ENCODE results near the gene PRR16.

Gene PRR16

GRCh38 chr5:120591911-120592310, 127.8 kb downstream of the PRR16 start:
- no peak for DNase-seq

- no peak for DNase-seq
These were observed 135.5 kb downstream of the PRR16 start for GRCh38 chr5:120599576-120599975.

GRCh38 chr5:120600639-120601038, 136.5 kb downstream of the PRR16 start:
- no peak for DNase-seq

DNA sequence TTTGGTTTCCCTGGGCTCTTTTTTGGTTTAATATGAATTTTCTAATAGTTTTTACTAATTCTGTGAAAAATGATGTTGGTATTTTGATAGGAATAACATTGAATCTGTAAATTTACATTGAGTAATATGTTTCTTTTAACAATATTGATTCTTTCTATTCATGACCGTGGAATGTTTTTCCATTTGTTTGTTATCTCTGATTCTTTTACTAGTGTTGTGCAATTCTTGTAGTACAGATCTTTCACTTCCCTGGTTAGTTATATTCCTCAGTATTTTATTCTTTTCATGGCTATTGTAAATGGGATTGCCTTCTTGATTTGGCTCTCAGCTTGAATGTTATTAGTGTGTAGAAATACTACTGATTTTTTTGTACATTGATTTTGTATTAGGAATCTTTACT, 137.9 kb downstream of the PRR16 start:
- DNase-seq, result no peak

GRCh38 chr5:120604884-120605283, 140.8 kb downstream of the PRR16 start:
- no peak for DNase-seq

DNA sequence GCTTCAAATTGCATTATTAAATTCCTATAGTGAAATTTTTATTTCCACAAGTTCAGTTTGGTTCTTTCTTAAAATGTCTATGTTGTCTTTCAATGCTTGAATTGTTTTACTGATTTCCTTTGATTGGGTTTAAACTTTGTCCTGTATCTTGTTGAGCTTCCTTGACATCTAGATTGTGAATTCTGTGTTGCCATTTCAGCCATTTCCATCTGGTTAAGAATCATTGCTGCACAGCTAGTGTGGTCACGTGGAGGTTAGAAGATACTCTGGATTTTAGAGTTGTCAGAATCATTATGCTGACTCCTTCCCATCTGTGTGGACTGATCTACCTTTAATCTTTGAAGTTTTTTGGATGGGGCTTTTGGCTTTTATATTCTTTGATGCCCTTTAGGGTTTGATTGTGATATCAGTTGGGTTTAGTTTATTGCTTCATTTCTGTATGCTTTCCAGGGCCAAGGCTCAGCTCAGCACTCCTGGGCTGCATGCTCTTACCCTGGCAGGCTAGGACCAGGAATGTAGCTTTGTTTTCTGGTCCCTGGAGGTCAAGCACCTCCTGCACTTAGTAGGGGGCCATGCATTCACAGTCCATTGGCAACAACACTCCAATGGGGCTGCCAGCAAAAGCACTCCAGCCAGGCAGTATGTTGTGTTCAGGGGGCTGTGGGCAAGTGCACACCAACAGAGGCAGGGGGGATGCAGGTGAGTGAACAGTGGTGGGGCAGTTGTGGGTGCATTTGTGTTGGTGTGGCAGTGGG, 141.4 kb downstream of the PRR16 start:
- DNase-seq, result no peak

- DNase-seq, result no peak
These were observed 145.5 kb downstream of the PRR16 start for GRCh38 chr5:120609570-120609969.

DNA sequence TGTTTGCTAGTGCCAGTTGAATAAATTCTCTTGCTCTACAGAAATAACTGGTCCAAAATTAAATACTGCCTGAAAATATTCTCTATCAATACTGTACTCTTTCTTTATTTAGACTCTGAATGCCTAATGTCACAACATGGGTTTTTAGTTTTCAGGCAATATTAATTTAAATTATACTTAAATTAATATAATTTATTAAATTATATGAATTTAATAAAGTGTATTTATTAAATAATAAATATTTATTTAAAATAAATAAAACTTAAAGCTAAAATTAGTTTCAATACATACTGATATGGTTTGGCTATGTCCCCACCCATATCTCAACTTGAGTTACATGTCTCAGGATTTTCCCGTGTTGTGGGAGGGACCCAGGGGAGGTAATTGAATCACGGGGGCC, 146.0 kb downstream of the PRR16 start:
- no peak for DNase-seq

- no peak for DNase-seq
These were observed 149.6 kb downstream of the PRR16 start for GRCh38 chr5:120613729-120614128.

DNA sequence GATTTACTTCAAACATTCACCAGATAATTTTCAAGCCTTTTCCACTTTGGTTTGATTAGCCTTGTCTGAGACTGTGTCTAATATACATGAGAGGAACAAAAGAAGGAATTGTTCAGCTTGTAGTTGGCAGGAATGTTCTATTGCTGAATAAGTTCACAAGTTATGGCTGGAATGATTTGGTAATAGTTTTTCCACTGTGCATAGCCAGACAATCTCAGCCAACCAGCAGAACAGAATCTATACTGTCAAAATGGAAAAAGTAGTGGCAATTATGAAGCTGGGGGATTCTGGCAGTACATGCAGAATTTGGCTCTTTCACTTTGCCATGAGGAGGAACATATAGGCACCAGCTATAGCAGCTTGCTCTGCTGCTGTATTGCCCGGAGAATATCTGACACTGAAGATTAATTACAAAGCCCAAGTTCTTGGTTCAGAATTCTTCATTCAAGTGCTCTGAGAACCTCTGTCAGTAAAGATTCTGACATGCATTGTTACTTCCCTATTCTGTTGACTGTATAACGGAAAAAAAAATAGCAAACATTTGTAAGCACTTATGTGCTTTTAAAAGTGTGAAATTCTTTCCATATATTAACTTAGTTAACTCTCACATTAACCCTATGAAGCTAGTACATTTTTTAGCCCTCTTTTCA, 150.6 kb downstream of the PRR16 start:
- DNase-seq, result no peak

DNA sequence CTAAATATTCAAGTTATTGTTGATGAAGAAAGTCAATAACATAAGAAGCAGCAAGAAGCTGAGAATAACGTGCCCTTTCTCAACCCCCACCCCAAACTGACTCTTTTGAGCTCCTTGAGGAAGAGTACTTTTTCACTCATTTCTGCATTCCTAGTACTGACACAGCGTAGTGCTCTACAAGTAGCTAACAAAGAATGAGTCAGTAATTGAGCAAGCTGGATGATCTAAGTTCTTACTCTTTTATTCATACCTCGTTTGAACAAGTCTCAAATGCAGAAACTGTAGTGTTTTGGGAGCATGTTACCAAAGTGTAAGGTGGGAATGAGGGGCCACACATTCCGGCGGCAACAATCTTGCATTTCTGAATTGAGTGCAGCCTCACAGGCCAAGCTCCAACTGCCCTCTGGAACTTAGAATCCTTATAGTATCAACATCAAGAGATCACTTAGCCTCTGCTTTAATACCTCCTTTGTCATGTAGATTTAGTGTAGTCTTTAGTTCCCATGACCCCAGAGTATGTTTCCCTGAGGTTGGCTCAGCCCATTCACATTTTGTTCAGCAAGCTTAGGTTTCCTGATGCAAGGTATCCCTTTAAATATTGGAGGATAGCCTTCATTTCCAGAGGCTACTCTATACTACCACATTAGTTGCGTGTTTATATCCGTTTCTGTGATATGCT, 152.0 kb downstream of the PRR16 start:
- no peak for DNase-seq

- DNase-seq, result no peak
These were observed 157.2 kb downstream of the PRR16 start for GRCh38 chr5:120621339-120621738.

DNA sequence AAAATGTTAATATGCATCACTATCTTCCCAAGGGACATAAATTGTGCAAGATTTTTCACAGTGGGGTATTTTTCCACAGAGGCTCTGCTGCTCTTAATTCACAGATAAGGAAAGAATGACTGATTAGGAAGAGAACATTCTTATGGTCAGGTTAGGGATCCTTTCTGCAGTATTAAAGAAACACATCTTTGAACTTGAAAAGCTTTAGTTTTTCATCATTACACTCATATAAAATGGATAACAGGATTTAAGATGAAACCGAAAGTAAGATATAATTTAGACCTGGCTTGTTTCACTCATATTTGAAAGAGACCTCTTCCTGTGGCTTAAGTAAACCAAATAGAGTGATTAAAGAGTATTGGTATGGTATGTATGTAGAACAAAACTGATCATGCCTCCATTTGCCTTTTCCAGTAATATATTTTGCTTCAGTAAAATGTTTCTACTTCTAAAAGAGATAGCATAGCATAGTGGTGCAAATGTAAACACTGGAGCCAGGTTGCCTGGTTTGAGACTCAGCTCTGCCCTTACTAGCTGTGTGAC, 160.0 kb downstream of the PRR16 start:
- no peak for DNase-seq

DNA sequence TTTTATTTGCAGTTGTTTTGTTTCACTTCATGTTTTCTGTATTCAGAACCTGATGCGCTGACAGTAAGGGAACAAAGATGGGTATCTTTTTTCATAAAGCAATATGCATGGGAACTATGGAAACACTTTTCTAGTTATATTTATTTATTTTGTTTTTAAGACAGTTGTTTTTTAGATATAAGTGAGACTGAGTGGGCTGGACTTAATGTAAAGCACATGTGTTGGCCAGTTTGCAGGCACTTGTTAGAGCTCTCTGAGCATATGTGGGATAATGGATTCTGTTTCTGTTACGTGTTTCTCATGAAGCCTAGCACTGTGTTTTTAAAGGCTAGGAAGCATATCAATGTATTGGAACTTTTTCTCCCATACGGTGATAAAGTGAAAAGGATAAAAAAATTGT, 164.1 kb downstream of the PRR16 start:
- DNase-seq, result no peak

DNA sequence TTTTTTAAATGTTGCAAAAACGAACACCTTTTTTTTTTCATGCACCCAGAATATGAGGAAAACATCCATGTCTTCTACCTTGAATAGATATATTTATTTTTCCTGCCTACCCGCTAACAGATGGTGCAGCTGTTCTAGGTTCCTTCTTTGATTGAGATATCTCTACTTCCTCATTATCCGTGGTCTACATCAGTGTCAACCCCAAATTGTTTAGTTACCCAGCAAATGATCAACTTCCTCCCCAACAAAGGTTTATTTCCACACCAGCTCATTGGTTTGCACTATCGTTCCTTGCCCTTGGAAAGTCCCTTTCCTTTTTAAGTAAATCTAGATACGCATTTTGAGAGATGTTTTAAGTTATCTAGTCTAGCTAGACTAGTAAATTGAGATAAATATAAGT, 166.4 kb downstream of the PRR16 start:
- no peak for DNase-seq

GRCh38 chr5:120631611-120632010, 167.5 kb downstream of the PRR16 start:
- no peak for DNase-seq

- no peak for DNase-seq
These were observed 168.3 kb downstream of the PRR16 start for GRCh38 chr5:120632430-120632829.

DNA sequence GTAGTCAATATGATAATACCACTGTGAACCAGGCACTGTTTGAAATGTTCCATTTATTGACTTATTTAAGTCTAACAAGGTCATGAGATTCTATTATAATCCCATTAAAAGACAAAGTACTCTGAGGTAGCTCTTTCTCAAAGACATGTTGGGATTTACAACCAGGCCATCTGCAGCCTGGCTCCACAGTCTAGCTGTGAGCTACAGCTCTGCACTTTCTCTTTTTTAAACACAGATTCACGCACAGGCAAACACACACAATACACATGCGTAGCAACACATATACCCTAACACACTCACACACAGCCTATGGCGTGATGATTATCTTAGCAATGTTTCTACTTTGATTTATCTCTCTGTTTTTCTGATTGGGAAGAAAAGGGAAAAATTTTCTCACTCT, 174.3 kb downstream of the PRR16 start:
- DNase-seq, result no peak

GRCh38 chr5:120640778-120641177, 176.7 kb downstream of the PRR16 start:
- no peak for DNase-seq

DNA sequence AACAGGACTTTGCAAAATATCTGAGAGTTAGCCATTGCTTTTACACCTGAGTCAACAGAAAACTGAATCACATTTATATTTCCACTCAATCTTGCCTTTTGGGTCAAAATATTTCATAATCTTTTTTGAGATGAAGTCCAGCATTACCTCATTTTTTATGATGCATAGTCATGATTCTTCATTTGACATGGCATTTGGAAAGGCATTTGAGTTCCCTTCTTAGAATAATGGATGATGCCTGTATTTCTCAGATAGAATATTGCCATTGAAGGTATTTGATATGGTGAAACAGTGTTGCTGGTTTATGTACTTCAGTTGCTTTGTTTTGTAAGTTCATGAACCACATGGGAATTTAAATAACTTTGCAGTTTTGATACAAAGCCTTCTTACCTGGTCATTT, 180.4 kb downstream of the PRR16 start:
- no peak for DNase-seq

DNA sequence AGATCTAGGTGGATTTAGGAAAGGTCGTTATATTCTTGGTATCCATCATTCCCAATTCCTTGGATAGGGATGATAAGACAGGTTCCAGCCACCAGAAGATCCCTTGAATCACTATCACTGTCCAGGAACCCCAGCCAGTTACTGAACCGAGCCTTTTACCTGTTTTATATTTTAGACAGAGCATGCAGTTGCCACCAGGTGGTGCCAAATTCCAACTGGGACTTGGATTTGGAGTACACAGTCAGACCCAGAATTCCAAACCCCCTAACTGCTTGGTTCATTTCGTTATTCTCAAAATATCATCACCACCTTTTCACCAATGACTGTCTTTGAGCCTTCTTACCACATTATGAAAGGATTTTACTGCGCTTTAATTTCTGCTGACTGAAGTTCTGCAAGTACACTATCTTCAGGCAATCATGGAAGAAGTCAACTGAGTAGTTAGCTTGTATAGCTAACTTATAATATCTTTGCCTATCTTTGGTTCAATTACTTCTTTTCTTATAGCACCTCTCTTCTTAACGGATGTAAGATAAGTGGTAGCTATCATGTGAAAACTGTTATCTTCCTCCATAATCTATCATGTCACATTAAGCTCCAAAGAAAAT, 191.8 kb downstream of the PRR16 start:
- DNase-seq, result peak; percentile 5

GRCh38 chr5:120657104-120657503, 193.0 kb downstream of the PRR16 start:
- DNase-seq, result no peak

DNA sequence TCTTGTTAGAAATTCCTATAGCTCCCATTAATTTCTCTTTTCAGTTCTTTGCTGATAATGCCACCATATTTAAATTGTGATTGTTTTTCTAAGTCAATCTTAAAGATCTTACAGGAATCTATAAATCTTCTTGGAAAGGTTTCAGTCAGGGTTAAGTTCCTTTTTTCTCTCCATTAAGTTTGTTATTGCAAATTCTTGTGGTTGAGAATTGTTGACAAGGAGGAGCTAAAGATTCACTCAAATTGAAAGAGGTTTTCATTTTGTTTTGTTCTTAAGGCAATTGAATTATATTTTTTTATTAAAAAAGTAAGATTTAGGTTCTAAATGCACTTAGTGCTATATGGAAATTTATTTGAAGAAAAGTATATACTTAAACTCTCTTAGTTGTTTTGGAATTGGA, 213.4 kb downstream of the PRR16 start:
- no peak for DNase-seq

DNA sequence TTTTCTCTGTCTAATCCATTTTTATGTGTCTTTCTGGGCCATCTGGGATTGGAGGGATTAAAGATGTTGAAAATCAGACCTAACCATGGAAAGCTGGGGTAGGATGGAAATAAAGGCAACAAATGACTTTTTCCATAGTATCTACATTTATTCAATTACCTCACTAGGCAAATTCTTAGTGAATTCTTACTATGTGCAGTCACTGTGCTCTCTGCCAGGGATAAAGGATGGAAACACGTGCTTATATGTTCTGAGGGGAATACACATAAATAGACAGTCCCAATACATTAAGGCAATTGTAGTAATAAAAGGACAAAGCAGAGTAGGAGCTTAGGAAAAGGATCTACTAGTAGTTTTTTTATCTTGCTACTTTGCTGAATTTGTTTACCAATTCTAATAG, 214.2 kb downstream of the PRR16 start:
- no peak for DNase-seq
